Thyroid gland (tissue), 4 donors: ENCODE measurements around the gene LSM2. TPM values are rescaled to one million over a fixed set of nuclear protein-coding genes. Genes with fewer than 3 reads are reported as not detected.
A peak's percentile ranks its signal among the peaks of the same experiment; 100 is the strongest.

Source experiments
- DNase-seq, 2 donors: peaks; one replicate each; pipeline ENCODE4 v3.0.0-alpha.2; 2019
- H3K27ac ChIP-seq, 3 donors: fragments of 200-600 bp; sonication (generic); 1 replicate in 2 of 3; 2 replicates in 1 of 3; pipeline ENCODE4 v1.5.1; 2016 to 2019; ENCODE audit warnings: mild to moderate bottlenecking in 1 of 3, moderate library complexity in 1 of 3
- H3K27me3 ChIP-seq: fragments of 200-600 bp; sonication (generic); one replicate; pipeline ENCODE4 v1.5.1; 2019
- H3K36me3 ChIP-seq, 2 donors: fragments of 200-600 bp; sonication (generic); one replicate each; pipeline ENCODE4 v1.5.1; 2016 to 2019
- H3K4me1 ChIP-seq, 2 donors: fragments of 200-600 bp; sonication (generic); one replicate each; pipeline ENCODE4 v1.5.1; 2017 to 2019
- H3K4me3 ChIP-seq, 3 donors: fragments of 200-600 bp; sonication (generic); replicated peaks in 1 of 3; 1 replicate in 2 of 3; 2 replicates in 1 of 3; pipeline ENCODE4 v1.5.1; 2016; ENCODE audit warnings: mild to moderate bottlenecking in 1 of 3
- H3K9me3 ChIP-seq: fragments of 200-600 bp; sonication (generic); one replicate; pipeline ENCODE4 v1.5.1; 2017
- CTCF ChIP-seq, 6 experiments: fragments of 200-600 bp in 3 of 6; fragments of 450-650 bp in 3 of 6; sonication (generic) in 3 of 6; IDR thresholded peaks; one replicate each; pipeline ENCODE4 v1.5.1; 2016 to 2019; ENCODE audit warnings: antibody characterized with exemption in 6 of 6, mild to moderate bottlenecking in 2 of 6, inconsistent platforms in 1 of 6, moderate library complexity in 1 of 6
- POLR2A ChIP-seq, 2 donors: fragments of 450-650 bp; IDR thresholded peaks; one replicate each; pipeline ENCODE4 v1.6.1; 2017; ENCODE audit warnings: antibody characterized with exemption in 2 of 2, mild to moderate bottlenecking in 2 of 2, moderate library complexity in 1 of 2
- WGBS, 2 donors: methylation state at CpG; one replicate each; pipeline ENCODE4 v1.1.5; 2017; 5-methylcytosine and 5-hydroxymethylcytosine counted together
- intact Hi-C: fragments of 100-400 bp; cut with DNase I; formaldehyde crosslinking; loops from one replicate; pipeline ENCODE4 v1.15.1; 2023
- total RNA-seq, 4 donors: library from RNA; depleted of rRNA; stranded (reverse); fragments of >200 nt; gene quantifications; one replicate each; pipeline ENCODE4 v1.2.3, GENCODE V29; 2016

The LSM2 gene
- total RNA-seq, 4 donors from 2014 or later = 29.2 to 48.4 (median 36.5) TPM

DNA sequence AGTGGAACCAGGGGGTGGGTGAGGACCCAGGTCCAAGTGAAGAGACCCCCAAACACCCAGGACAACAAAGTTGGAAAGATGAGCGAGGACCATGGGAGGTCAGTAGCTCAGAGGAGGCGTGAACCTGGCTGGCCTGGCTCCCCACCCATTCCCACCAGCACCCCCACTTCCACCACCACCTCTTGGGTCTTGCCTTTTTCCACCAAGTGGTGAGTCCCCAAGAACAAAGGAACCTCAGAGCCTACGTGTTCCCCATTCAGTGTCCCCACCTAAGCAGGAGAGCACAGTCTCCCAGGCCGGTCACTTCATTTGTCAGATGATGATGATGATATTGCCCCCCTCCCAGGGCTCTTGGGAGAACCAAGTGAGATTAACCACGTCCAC, 29.1 kb downstream of the LSM2 start:
- H3K4me1 ChIP-seq = peaks cover 8 to 14% of the 10 kb centered on the region in 2 donors
- no peaks in the 10 kb centered on the region for H3K9me3 ChIP-seq
- no peak for DNase-seq
- H3K4me3 ChIP-seq = no peak overlapping the region
- 97 to 98% methylated on average over 5 of the region's 5 CpGs for WGBS, 2 donors
- peak overlapping the region in 2 of 3 donors; percentile 66 to 69 for H3K27ac ChIP-seq
- TF ChIP-seq POLR2A (IDR thresholded peaks at IDR 0.05) (no peak), CTCF (IDR thresholded peaks at IDR 0.05) (no peak)
- H3K36me3 ChIP-seq = peaks cover 35 to 39% of the 10 kb centered on the region in 2 donors
- intact Hi-C loops = no loop called here
- H3K27me3 ChIP-seq = no peaks in the 10 kb centered on the region

DNA sequence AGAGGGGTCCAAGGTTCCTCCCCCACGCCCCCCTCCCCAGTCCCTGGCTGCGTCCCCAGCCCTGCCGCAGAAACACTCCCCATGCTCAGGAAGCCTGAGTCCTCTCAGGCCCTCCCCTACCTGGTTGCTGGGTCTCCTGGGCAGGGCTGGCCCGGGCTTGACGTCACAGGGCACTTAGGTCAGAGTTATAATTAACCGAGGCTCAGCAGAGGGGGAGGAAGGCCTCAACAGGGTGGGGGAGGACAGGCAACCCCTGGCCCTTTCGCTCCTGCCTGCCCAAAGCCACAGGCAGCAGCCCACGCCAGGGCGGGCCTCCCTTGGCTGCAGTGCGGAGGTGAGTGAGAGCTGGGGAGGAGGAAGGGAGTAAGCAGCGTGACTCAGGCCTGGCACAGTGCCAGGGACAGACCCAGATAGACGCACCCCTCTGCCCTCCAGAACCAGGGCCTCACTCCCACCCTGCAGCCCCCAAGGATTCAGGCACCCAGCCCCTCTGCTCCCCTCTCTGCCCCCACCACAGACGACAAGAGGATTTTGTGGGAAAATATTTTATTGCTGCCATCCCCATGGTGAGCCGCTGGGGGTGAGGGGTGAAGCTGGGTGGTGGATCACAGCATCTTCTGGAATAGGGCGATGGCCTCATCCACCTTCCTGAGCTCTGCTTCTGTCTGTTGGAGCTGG, 29.6 kb downstream of the LSM2 start, which contains the start of gene VWA7:
VWA7 (minus strand) TSS at position 340 of the 678 bp plus-strand sequence. CDS start 549 bp downstream, outside the sequence.
- no peaks in the 10 kb centered on the region for H3K9me3 ChIP-seq
- peaks cover 30 to 35% of the 10 kb centered on the region in 2 donors for H3K36me3 ChIP-seq
- 16 to 19% methylated on average over 13 of the region's 15 CpGs for WGBS, 2 donors
- H3K4me1 ChIP-seq = peaks cover 8 to 14% of the 10 kb centered on the region in 2 donors
- peak within 1 kb of the TSS in 2 of 3 donors; percentile 66 to 69 for H3K27ac ChIP-seq
- intact Hi-C loops = no loop called here
- DNase-seq = peak; percentile 75 to 86
- TF ChIP-seq CTCF (IDR thresholded peaks at IDR 0.05) (no peak), POLR2A (IDR thresholded peaks at IDR 0.05) (peak in 1 of 2 donors; percentile 36)
- no peaks in the 10 kb centered on the region for H3K27me3 ChIP-seq
- no peak within 1 kb of the TSS for H3K4me3 ChIP-seq

GRCh38 chr6:31776485-31776988, 30.2 kb downstream of the LSM2 start:
- peak overlapping the region in 2 of 3 donors; percentile 66 to 69 for H3K27ac ChIP-seq

GRCh38 chr6:31775633-31776484, 30.9 kb downstream of the LSM2 start:
- peak overlapping the region in 1 of 3 donors; percentile 66 for H3K27ac ChIP-seq
- no peak for TF ChIP-seq POLR2A (IDR thresholded peaks at IDR 0.05)
- no peak for TF ChIP-seq CTCF (IDR thresholded peaks at IDR 0.05)
- H3K36me3 ChIP-seq = peaks cover 17 to 24% of the 10 kb centered on the region in 2 donors
- no peaks in the 10 kb centered on the region for H3K27me3 ChIP-seq
- DNase-seq = no peak
- intact Hi-C loops = no loop called here
- peaks cover 8 to 14% of the 10 kb centered on the region in 2 donors for H3K4me1 ChIP-seq
- H3K9me3 ChIP-seq = no peaks in the 10 kb centered on the region
- 89 to 93% methylated on average over 19 to 25 of the region's 32 CpGs for WGBS, 2 donors
- no peak overlapping the region for H3K4me3 ChIP-seq

More at GRCh38 chr6:31776485-31776988, 30.2 kb downstream of the LSM2 start:
- DNase-seq = peak in 1 of 2 donors; percentile 22
- intact Hi-C loops = no loop called here
- Histone ChIP-seq H3K27me3 (no peaks in the 10 kb centered on the region), H3K9me3 (no peaks in the 10 kb centered on the region), H3K4me3 (no peak overlapping the region), H3K4me1 (peaks cover 8 to 14% of the 10 kb centered on the region in 2 donors), H3K36me3 (peaks cover 24 to 31% of the 10 kb centered on the region in 2 donors)
- 53 to 66% methylated on average over 7 to 10 of the region's 14 CpGs for WGBS, 2 donors
- no peak for TF ChIP-seq CTCF (IDR thresholded peaks at IDR 0.05)
- no peak for TF ChIP-seq POLR2A (IDR thresholded peaks at IDR 0.05)
